ENCODE measurements around the gene SERPINA4.

- TF ChIP-seq CTCF (conservative IDR thresholded peaks at IDR 0.05; ENCODE audit: low read length) (no peak), EZH2phosphoT487 (IDR thresholded peaks at IDR 0.05; ENCODE audit: borderline replicate concordance) (no peak)
These were observed 37.2 kb downstream of the SERPINA4 start for GRCh38 chr14:94598506-94598815.

All from Loucy (cell line).